ENCODE data around the gene P2RX6. TPM values are rescaled to one million over a fixed set of nuclear protein-coding genes. Genes with fewer than 3 reads are reported as not detected.

The P2RX6 gene
- total and polyA plus RNA-seq, 2 experiments from 2014 or later: not detected

GRCh38 chr22:21070690-21071615 is 56.0 kb downstream of the P2RX6 start:
- no peak overlapping the region for H3K27ac ChIP-seq (ENCODE audit: low read depth)
- H4K20me1 ChIP-seq (replicated peaks; ENCODE audit: insufficient read depth): no peaks in the 10 kb centered on the region
- no peak overlapping the region for H3K4me3 Mint-ChIP-seq
- H3K36me3 Mint-ChIP-seq (ENCODE audit: low read depth): no peaks in the 10 kb centered on the region; the same call in 2 of the 3 replicates
- peaks cover 3% of the 10 kb centered on the region for H3K27me3 Mint-ChIP-seq (ENCODE audit: insufficient read depth, low read depth, poor library complexity)
- H3K36me3 ChIP-seq (ENCODE audit: insufficient read depth): no peaks in the 10 kb centered on the region
- no peak overlapping the region for H3K4me3 ChIP-seq
- ATAC-seq (peak; percentile 52), DNase-seq (ENCODE audit: low spot score) (no peak)
- H3K9me2 ChIP-seq (ENCODE audit: insufficient read depth): no peaks in the 10 kb centered on the region
- peaks cover 2% of the 10 kb centered on the region; the same call in 1 of the 3 replicates for H3K9me3 Mint-ChIP-seq
- no peak overlapping the region for H3K4me2 ChIP-seq
- no peaks in the 10 kb centered on the region for H3K4me1 ChIP-seq (ENCODE audit: insufficient read depth)
- H3K27ac Mint-ChIP-seq: no peak overlapping the region
- H3F3A ChIP-seq (replicated peaks; ENCODE audit: low read depth): no peaks in the 10 kb centered on the region
- no peaks in the 10 kb centered on the region for H3K27me3 ChIP-seq (ENCODE audit: insufficient read depth)
- TF ChIP-seq ETS1 (IDR thresholded peaks at IDR 0.05) (no peak), ZNF331 (CRISPR knock-in tag; IDR thresholded peaks at IDR 0.05; ENCODE audit: low read depth) (no peak), CREB1 (CRISPR knock-in tag; IDR thresholded peaks at IDR 0.05; ENCODE audit: low read depth) (no peak), REST (IDR thresholded peaks at IDR 0.05; ENCODE audit: unreplicated experiment) (no peak), JUNB (IDR thresholded peaks at IDR 0.05; ENCODE audit: unreplicated experiment) (no peak), EZH2 (IDR thresholded peaks at IDR 0.05; ENCODE audit: low read depth, unreplicated experiment) (no peak), EZH2phosphoT487 (IDR thresholded peaks at IDR 0.05; ENCODE audit: unreplicated experiment) (no peak), NANOG (IDR thresholded peaks at IDR 0.05; ENCODE audit: borderline replicate concordance) (no peak), STAT1 (IDR thresholded peaks at IDR 0.05; ENCODE audit: unreplicated experiment) (no peak), ZNF114 (CRISPR knock-in tag; IDR thresholded peaks at IDR 0.05) (no peak), POLR2AphosphoS5 (IDR thresholded peaks at IDR 0.05; ENCODE audit: low read depth) (no peak)
- TF ChIP-seq, protein P1, sequence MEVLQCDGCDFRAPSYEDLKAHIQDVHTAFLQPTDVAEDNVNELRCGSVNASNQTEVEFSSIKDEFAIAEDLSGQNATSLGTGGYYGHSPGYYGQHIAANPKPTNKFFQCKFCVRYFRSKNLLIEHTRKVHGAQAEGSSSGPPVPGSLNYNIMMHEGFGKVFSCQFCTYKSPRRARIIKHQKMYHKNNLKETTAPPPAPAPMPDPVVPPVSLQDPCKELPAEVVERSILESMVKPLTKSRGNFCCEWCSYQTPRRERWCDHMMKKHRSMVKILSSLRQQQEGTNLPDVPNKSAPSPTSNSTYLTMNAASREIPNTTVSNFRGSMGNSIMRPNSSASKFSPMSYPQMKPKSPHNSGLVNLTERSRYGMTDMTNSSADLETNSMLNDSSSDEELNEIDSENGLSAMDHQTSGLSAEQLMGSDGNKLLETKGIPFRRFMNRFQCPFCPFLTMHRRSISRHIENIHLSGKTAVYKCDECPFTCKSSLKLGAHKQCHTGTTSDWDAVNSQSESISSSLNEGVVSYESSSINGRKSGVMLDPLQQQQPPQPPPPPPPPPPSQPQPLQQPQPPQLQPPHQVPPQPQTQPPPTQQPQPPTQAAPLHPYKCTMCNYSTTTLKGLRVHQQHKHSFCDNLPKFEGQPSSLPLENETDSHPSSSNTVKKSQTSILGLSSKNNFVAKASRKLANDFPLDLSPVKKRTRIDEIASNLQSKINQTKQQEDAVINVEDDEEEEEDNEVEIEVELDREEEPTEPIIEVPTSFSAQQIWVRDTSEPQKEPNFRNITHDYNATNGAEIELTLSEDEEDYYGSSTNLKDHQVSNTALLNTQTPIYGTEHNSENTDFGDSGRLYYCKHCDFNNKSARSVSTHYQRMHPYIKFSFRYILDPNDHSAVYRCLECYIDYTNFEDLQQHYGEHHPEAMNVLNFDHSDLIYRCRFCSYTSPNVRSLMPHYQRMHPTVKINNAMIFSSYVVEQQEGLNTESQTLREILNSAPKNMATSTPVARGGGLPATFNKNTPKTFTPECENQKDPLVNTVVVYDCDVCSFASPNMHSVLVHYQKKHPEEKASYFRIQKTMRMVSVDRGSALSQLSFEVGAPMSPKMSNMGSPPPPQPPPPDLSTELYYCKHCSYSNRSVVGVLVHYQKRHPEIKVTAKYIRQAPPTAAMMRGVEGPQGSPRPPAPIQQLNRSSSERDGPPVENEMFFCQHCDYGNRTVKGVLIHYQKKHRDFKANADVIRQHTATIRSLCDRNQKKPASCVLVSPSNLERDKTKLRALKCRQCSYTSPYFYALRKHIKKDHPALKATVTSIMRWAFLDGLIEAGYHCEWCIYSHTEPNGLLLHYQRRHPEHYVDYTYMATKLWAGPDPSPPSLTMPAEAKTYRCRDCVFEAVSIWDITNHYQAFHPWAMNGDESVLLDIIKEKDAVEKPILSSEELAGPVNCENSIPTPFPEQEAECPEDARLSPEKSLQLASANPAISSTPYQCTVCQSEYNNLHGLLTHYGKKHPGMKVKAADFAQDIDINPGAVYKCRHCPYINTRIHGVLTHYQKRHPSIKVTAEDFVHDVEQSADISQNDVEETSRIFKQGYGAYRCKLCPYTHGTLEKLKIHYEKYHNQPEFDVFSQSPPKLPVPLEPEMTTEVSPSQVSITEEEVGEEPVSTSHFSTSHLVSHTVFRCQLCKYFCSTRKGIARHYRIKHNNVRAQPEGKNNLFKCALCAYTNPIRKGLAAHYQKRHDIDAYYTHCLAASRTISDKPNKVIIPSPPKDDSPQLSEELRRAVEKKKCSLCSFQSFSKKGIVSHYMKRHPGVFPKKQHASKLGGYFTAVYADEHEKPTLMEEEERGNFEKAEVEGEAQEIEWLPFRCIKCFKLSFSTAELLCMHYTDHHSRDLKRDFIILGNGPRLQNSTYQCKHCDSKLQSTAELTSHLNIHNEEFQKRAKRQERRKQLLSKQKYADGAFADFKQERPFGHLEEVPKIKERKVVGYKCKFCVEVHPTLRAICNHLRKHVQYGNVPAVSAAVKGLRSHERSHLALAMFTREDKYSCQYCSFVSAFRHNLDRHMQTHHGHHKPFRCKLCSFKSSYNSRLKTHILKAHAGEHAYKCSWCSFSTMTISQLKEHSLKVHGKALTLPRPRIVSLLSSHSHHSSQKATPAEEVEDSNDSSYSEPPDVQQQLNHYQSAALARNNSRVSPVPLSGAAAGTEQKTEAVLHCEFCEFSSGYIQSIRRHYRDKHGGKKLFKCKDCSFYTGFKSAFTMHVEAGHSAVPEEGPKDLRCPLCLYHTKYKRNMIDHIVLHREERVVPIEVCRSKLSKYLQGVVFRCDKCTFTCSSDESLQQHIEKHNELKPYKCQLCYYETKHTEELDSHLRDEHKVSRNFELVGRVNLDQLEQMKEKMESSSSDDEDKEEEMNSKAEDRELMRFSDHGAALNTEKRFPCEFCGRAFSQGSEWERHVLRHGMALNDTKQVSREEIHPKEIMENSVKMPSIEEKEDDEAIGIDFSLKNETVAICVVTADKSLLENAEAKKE (CRISPR knock-in tag; IDR thresholded peaks at IDR 0.05): no peak
- TF ChIP-seq, protein P2, sequence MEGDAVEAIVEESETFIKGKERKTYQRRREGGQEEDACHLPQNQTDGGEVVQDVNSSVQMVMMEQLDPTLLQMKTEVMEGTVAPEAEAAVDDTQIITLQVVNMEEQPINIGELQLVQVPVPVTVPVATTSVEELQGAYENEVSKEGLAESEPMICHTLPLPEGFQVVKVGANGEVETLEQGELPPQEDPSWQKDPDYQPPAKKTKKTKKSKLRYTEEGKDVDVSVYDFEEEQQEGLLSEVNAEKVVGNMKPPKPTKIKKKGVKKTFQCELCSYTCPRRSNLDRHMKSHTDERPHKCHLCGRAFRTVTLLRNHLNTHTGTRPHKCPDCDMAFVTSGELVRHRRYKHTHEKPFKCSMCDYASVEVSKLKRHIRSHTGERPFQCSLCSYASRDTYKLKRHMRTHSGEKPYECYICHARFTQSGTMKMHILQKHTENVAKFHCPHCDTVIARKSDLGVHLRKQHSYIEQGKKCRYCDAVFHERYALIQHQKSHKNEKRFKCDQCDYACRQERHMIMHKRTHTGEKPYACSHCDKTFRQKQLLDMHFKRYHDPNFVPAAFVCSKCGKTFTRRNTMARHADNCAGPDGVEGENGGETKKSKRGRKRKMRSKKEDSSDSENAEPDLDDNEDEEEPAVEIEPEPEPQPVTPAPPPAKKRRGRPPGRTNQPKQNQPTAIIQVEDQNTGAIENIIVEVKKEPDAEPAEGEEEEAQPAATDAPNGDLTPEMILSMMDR (conservative IDR thresholded peaks at IDR 0.05; ENCODE audit: low read depth in 2 of 2): no peak
- no peaks in the 10 kb centered on the region for H3K4me1 Mint-ChIP-seq
- H2AFZ ChIP-seq: no peak overlapping the region
- no peaks in the 10 kb centered on the region for H3K79me2 ChIP-seq (replicated peaks; ENCODE audit: insufficient read depth)
